Effector memory CD4-positive, alpha-beta T cell (primary cell): ENCODE data around the gene INTS11.

Source experiments
- DNase-seq, 3 donors: peaks; one replicate each; pipeline ENCODE4 v3.0.0-alpha.2; 2020
- H3K27ac ChIP-seq: 2 replicates; pipeline ENCODE4 v1.7.0; 2013; ENCODE audit warnings: mild to moderate bottlenecking, low read length, moderate library complexity; ENCODE audit not compliant: insufficient read depth, poor library complexity, severe bottlenecking
- H3K27me3 ChIP-seq: replicated peaks from 2 replicates; pipeline ENCODE4 v1.7.0; 2013; ENCODE audit warnings: mild to moderate bottlenecking, low read length; ENCODE audit not compliant: insufficient read depth, control insufficient read depth, poor library complexity, severe bottlenecking
- H3K36me3 ChIP-seq: 2 replicates; pipeline ENCODE4 v1.7.0; 2013; ENCODE audit warnings: mild to moderate bottlenecking, low read length, moderate library complexity; ENCODE audit not compliant: control insufficient read depth, insufficient read depth
- H3K4me1 ChIP-seq: 2 replicates; pipeline ENCODE4 v1.7.0; 2013; ENCODE audit warnings: low read length, mild to moderate bottlenecking; ENCODE audit not compliant: control insufficient read depth, insufficient read depth, poor library complexity, severe bottlenecking
- H3K4me3 ChIP-seq: 2 replicates; pipeline ENCODE4 v1.7.0; 2013; ENCODE audit warnings: low read length, low read depth, mild to moderate bottlenecking; ENCODE audit not compliant: insufficient read depth, poor library complexity, severe bottlenecking
- H3K9me3 ChIP-seq: 2 replicates; pipeline ENCODE4 v1.7.0; 2013; ENCODE audit warnings: mild to moderate bottlenecking, low read length, moderate library complexity; ENCODE audit not compliant: control insufficient read depth

The INTS11 gene

GRCh38 chr1:1297802-1298424, 26.5 kb downstream of the INTS11 start:
- H3K9me3 ChIP-seq = no peaks in the 10 kb centered on the region
- H3K36me3 ChIP-seq = no peaks in the 10 kb centered on the region
- H3K4me1 ChIP-seq = no peaks in the 10 kb centered on the region
- no peak overlapping the region for H3K27ac ChIP-seq
- H3K4me3 ChIP-seq = no peak overlapping the region
- no peaks in the 10 kb centered on the region for H3K27me3 ChIP-seq
- no peak for DNase-seq

GRCh38 chr1:1296070-1297061, 28.1 kb downstream of the INTS11 start:
- H3K36me3 ChIP-seq = no peaks in the 10 kb centered on the region
- H3K9me3 ChIP-seq = no peaks in the 10 kb centered on the region
- H3K4me3 ChIP-seq = no peak overlapping the region
- no peaks in the 10 kb centered on the region for H3K27me3 ChIP-seq
- no peak overlapping the region for H3K27ac ChIP-seq
- no peaks in the 10 kb centered on the region for H3K4me1 ChIP-seq
- no peak for DNase-seq

GRCh38 chr1:1295154-1295923, 29.1 kb downstream of the INTS11 start:
- Histone ChIP-seq H3K4me3 (no peak overlapping the region), H3K9me3 (no peaks in the 10 kb centered on the region), H3K27me3 (no peaks in the 10 kb centered on the region), H3K36me3 (no peaks in the 10 kb centered on the region), H3K4me1 (no peaks in the 10 kb centered on the region), H3K27ac (no peak overlapping the region)
- DNase-seq = no peak

- Histone ChIP-seq H3K4me1 (no peaks in the 10 kb centered on the region), H3K4me3 (no peak overlapping the region), H3K27ac (no peak overlapping the region), H3K36me3 (no peaks in the 10 kb centered on the region), H3K27me3 (no peaks in the 10 kb centered on the region), H3K9me3 (no peaks in the 10 kb centered on the region)
- DNase-seq = no peak
Observed at GRCh38 chr1:1294250-1294890, 30.1 kb downstream of the INTS11 start.

GRCh38 chr1:1293263-1294249, 30.9 kb downstream of the INTS11 start:
- DNase-seq = no peak
- H3K27ac ChIP-seq = no peak overlapping the region
- no peaks in the 10 kb centered on the region for H3K27me3 ChIP-seq
- no peaks in the 10 kb centered on the region for H3K4me1 ChIP-seq
- no peak overlapping the region for H3K4me3 ChIP-seq
- no peaks in the 10 kb centered on the region for H3K36me3 ChIP-seq
- H3K9me3 ChIP-seq = no peaks in the 10 kb centered on the region

- Histone ChIP-seq H3K36me3 (no peaks in the 10 kb centered on the region), H3K27ac (no peak overlapping the region), H3K4me3 (no peak overlapping the region), H3K4me1 (no peaks in the 10 kb centered on the region), H3K27me3 (no peaks in the 10 kb centered on the region), H3K9me3 (no peaks in the 10 kb centered on the region)
- DNase-seq = no peak
Observed at GRCh38 chr1:1292851-1293250, 31.6 kb downstream of the INTS11 start.

- H3K4me3 ChIP-seq = no peak overlapping the region
- H3K27ac ChIP-seq = no peak overlapping the region
- no peaks in the 10 kb centered on the region for H3K36me3 ChIP-seq
- H3K9me3 ChIP-seq = no peaks in the 10 kb centered on the region
- H3K4me1 ChIP-seq = no peaks in the 10 kb centered on the region
- no peaks in the 10 kb centered on the region for H3K27me3 ChIP-seq
- DNase-seq = no peak
Observed at GRCh38 chr1:1292442-1292779, 32.0 kb downstream of the INTS11 start.

- DNase-seq = peak; percentile 24 to 48 (median 36)
- H3K36me3 ChIP-seq = no peaks in the 10 kb centered on the region
- H3K27ac ChIP-seq = no peak overlapping the region
- H3K4me1 ChIP-seq = no peaks in the 10 kb centered on the region
- H3K9me3 ChIP-seq = no peaks in the 10 kb centered on the region
- H3K4me3 ChIP-seq = no peak overlapping the region
- H3K27me3 ChIP-seq = no peaks in the 10 kb centered on the region
Observed at GRCh38 chr1:1291548-1292441, 32.7 kb downstream of the INTS11 start.
